SH-SY5Y (cell line): ENCODE data around the gene MDM2.

Experiments
- GATA2 ChIP-seq: IDR thresholded peaks from 2 replicates; pipeline ENCODE4 v1.6.1; 2011; ENCODE audit warnings: mild to moderate bottlenecking, low read depth, low read length
- GATA3 ChIP-seq: IDR thresholded peaks from 2 replicates; pipeline ENCODE4 v1.6.1; 2011; ENCODE audit warnings: low read depth, mild to moderate bottlenecking, low read length, moderate library complexity

Gene MDM2

DNA sequence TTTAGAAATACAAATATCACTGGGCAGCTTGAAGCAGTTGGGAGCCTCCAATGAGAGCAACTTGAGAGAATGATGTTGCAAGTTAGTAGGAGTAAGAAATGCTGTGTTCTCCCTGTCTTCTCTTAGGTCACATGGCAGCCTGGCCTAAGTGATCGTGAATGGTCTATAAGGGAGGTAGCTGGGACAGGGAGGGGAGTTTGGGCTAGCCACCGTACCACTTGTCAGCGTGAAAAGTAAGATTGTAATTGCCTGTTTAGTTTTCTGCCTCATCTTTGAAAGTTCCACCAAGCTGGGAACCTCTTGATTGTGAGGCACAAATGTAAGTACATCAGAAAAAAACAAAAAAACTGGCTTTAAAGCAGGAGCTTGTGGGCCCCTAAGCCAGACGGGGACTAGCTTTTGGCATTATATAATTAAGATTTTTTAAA, 36.4 kb downstream of the MDM2 start:
- TF ChIP-seq GATA3 (no peak), GATA2 (no peak)

DNA sequence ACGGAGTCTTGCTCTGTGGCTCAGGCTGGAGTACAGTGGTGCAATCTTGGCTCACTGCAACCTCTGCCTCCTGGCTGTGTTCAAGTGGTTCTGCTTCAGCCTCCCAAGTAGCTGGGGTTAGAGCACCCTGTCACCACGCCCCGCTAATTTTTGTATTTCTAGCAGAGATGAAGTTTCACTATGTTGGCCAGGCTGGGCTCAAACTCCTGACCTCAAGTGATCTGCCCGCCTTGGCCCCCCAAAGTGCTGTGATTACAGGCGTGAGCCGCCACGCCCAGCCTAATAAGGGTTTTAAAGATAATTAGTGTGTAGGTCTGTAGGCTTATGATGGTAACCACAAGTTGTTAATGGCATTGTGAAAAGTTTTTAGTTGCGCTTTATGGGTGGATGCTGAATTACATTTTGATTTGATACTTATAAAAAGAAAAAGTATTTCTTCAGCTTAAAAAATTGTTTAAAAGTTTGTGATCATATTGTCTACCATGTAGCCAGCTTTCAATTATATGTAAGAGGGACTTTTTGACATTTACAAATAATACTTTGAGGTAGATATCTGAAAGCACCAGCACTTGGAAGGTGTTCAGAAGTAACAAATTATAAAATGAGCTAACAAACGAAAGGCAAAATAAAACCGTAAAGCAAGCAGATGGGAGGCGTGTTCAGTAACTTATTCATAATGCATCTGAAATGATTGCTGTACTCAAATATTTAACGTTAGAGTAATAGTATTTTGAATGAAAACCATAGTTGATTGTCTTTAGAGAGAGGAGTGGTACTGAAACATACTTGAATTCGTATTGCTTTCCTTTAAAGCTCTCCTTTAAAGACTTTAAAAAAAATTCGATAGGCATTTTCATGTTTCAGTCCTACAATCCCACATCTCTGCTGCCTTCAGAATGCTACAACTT, 37.1 kb downstream of the MDM2 start:
- TF ChIP-seq GATA3, result no peak
- TF ChIP-seq GATA2, result no peak

- TF ChIP-seq GATA3 (no peak), GATA2 (no peak)
These were observed 38.8 kb downstream of the MDM2 start for GRCh38 chr12:68846811-68847210.

DNA sequence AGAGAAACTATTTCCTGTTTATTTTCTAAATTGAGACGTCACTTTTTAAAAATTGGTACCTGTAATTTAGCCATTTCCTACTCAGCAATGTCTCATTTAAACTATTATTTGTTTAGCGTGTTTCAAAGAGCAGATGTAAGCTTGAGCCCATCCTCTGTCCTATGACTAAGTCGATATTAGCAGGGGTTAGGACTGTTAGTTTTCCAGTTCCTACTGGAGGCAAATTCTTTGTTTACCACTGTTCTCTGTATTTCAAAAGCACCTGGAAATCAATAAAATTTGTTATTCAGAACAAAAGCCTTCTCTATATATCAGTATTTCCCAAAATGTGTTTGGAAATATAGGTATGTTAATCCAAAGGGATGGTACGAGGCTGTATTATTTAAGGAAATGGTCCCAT, 42.4 kb downstream of the MDM2 start:
- no peak for TF ChIP-seq GATA3
- no peak for TF ChIP-seq GATA2

DNA sequence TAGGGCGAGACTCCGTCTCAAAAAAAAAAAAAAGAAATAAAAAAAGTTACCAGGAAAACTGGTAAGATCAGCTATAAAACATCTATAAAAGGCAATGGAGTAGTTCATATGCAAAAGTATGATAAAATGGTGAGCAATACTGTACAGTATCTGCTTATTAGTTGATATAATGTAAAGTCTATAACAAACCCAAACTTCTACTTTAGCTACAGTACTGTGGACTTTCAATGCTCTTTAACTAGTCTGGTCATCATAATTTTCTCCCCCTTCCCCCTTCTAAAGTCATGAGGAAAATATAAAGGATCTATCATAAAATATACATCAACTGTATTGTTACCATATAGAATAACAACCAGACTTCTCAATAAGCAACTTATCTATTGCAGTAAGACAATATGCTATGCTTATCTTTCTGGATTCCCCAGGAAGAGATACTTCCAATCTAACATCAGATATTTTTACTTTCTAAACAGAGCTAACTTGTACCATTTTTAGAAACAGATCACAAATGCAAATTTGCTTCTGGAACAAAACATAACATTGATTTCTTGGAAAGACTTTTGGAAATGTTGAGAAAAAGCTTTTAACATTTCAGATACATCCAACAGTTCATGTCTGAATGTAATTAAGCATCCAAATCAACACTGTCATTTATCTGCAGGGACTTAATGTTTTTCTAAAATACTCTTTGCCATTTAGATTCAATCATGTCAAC, 43.8 kb downstream of the MDM2 start:
- TF ChIP-seq GATA2, result no peak
- no peak for TF ChIP-seq GATA3

GRCh38 chr12:68853396-68854077, 45.6 kb downstream of the MDM2 start:
- no peak for TF ChIP-seq GATA2
- TF ChIP-seq GATA3, result no peak

DNA sequence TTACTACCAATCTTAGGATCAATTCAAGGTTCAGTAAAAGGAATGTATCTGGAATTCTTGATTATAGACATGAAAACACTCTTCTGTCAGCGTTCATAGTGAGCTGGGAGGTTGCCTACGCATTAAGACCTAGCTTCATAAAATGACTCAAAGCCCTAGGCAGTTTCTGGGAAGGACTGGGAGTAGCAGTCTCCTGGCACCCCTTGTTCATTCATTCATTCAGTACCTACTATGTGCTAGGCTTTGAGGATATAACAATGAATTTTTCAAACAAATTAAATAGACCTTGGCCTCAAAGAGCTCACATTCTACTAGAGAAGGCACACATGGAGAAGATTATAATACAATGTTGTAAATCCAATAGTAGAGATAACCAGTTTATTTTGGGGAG, 46.1 kb downstream of the MDM2 start:
- no peak for TF ChIP-seq GATA3
- TF ChIP-seq GATA2, result no peak

DNA sequence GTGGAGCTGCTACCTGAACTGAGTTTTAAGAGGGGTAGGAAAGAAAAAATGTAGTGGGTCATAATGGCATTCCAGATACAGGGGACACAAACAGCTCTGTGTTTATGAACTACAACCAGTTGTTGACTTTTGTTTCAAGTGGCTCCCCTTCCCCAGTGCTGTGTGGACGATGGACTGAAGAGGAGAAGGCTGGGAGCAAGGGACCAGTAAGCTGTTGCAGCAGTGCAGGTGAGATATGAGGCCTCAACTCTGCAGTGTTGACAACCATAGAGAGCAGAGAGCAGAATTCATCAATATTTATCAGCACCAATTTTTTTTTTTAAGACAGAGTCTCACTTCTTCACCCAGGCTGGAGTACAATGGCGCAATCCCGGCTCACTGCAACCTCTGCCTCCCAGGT, 46.6 kb downstream of the MDM2 start:
- TF ChIP-seq GATA3 (no peak), GATA2 (no peak)

GRCh38 chr12:68855111-68855510, 47.1 kb downstream of the MDM2 start:
- no peak for TF ChIP-seq GATA2
- TF ChIP-seq GATA3, result no peak

DNA sequence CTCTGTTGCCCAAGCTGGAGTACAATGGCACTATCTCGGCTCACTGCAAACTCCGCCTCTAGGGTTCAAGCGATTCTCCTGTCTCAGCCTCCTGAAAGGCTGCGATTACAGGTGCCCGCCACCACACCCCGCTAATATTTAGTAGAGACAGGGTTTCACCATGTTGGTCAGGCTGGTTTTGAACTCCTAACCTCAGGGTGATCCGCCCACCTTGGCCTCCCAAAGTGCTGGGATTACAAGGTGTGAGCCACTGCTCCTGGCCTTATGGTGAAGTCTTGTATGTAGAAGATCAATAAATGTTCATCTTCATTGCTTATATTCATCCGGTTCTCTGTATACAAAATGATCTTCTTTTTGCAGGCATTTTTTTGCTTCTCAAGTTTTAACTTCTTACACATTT, 47.8 kb downstream of the MDM2 start:
- TF ChIP-seq GATA3 (no peak), GATA2 (no peak)

- no peak for TF ChIP-seq GATA2
- TF ChIP-seq GATA3, result no peak
These were observed 48.5 kb downstream of the MDM2 start for GRCh38 chr12:68856510-68856909.

GRCh38 chr12:68861890-68862289, 53.9 kb downstream of the MDM2 start:
- TF ChIP-seq GATA2, result no peak
- TF ChIP-seq GATA3, result no peak

DNA sequence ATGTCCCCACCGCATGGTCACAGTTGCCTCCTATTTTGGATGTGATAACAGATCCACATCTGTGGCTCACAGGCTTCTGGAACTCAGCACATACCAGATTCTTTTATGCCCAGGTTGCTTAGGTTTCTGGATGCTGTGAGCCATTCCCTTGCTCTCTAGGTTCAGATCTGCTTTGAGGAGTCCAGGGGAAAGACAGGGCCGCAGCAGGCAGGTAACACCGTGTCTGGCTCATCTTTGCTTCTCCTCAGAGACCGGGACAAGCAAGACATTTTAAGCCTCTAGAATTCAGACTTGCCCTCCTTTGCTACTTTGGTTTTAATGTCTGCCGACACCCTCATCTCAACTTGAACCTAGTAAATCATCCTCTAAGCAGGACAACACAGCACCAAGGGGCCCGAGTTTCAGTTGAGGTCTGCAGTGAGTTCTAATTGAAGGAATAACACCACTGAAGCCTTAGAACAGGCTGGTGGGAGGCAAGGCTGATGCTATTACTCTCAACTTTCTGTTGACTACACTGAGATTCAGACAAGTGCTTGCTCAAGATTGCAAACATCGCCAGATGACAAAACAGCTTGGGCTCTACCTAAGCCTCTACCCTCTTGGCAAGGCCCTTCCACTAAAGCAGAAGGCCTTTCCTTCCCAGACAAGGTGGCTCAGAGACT, 55.3 kb downstream of the MDM2 start:
- TF ChIP-seq GATA3 (no peak), GATA2 (no peak)

DNA sequence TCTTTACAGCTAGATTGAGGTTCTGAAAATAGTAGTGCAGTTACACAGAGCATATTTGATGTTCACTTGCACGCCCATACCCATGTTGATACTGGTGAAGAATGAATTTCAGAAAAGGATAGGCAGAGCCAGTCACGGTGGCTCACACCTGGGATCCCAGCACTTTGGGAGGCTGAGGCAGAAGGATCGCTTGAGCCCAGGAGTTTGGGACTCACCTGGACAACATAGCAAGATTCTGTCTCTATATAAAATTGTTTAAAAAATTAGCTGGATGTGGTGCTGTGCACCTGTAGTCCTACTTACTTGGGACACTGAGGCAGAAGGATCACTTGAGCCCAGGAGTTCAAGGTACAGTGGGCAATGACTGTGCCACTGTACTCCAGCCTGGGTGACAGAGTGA, 56.6 kb downstream of the MDM2 start:
- TF ChIP-seq GATA2, result no peak
- no peak for TF ChIP-seq GATA3
